HK-2 (cell line): ENCODE measurements around the gene NTN5.
"Not testable (repeated sequence)": the region's sequence is repeated elsewhere in the genome, so short reads cannot be mapped to it uniquely, and the experiment has no call there.

ENCODE experiments used
- DNase-seq: peaks from one replicate; pipeline ENCODE4 v3.0.0-alpha.2; 2018; ENCODE audit not compliant: unreplicated experiment

Gene NTN5

DNA sequence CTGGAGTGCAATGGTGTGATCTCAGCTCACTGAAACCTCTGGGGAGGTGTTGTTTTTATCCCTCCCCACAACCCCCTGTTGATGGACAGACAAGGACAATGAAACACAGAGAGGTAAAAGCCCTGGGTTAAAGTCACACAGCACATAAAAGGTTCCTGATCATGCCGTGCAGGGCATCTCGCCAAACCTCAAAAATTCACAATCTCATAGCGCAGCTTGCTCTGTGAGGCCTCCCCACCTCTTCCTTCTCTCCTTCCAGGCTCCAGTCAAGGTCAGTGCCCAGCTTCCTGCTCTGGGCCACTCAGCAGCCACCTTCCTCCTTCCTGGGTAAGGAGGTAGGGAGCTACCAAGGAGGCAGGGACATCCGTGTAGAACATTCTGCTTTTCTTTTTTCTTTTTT, 25.2 kb upstream of the NTN5 start:
- DNase-seq, result peak; percentile 84

DNA sequence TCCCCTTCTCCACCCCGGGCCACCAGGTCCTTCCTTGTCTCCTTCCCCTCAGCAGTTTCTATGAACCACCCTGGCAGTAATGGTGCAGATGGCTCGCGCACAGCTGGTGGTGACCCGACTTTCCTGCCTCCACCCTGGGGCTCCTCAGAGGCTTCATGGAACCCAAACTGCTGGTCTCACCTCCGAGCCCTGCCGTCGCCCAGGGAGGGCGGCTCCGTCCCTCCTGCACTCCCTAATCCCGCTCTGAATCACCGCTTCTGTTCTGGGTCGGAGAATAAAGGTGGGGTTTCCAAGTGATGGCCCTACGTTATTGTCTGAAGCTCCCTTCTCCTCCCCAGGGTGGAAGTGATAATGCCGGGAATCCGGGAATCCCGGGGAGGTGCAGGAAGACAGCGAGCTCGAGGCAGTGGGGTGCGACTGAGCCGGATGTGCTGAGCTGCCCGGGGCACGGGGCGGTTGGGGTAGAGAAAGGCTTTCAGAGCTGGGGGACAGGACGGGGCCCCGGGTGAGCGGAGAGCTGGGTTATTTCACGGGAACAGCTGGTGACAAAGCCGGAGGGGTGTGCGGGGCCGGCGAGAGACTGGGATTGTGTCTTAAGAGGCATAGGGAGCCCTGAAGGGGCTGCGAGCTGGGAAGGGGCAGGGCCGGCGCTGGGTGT, 23.7 kb upstream of the NTN5 start:
- DNase-seq, result no peak

DNA sequence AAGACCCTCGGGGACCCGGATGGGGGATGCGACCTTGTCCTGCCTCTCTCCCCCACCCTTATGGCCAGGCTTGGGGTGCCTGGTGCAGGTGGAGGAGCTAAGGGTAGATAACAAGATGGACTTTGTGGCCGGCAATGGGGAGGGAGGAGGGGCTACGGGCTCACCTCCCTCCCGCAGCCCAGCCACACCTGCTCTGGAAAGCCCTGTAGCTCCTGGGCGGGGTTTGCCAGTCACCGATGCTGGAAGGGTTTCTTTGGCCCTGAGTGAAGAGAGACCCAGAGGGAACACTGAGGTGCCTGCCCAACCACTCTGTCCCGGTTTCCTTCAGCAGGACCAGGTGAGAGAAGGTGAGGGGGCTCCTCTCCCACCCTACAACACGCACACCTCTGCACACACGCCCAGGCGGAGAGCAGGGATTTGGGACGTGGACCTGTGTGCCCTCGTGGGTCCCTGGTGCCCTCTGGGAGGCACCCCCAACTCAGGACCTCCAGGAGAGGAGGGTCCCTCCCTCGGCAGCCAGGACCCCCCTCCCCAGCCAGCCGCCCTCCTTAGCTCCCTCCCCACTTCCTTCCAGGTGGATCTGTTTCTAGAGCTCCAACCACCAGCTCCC, 23.0 kb upstream of the NTN5 start, which contains the start of gene FUT2:
Gene FUT2, plus strand, starts transcription at position 229 of the 610 bp plus-strand sequence. CDS start 6,986 bp downstream, outside the sequence.
- DNase-seq, result no peak

DNA sequence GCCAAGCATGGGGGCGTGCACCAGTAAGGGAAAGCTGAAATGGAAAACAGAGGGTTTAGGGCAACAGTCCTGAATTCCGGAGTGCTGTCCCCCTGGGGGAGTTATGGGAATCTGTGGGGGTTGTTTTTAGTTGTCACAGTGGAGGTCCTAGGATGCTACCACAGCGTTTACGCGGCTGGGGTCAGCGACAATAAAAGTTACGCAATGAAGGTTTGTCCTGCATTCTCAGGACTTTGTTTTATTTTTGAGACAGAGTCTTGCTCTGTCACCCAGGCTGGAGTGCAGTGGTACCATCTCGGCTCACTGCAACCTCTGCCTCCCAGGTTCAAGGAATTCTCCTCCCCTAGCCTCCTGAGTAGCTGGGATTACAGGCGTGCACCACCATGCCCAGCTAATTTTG, 20.8 kb upstream of the NTN5 start:
- not testable (repeated sequence) for DNase-seq

DNA sequence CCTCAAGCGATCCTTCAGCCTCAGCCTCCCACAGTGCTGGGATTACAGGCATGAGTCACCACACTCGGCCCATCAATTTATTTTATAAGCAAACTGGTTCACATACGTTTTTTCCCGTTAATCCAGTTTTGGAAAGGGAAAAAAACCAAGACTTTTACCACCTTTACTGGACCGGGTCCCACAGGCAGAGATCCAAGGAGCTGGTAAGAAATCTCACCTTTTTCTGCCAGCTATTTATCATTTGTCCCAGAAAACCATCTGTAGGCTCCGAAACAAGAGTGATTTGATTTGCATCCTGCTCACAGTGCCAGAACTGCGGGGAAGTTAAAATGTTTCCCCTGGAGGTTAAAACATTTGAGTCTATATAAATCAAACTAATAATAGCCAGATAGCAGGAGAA, 16.6 kb upstream of the NTN5 start:
- DNase-seq, result no peak

DNA sequence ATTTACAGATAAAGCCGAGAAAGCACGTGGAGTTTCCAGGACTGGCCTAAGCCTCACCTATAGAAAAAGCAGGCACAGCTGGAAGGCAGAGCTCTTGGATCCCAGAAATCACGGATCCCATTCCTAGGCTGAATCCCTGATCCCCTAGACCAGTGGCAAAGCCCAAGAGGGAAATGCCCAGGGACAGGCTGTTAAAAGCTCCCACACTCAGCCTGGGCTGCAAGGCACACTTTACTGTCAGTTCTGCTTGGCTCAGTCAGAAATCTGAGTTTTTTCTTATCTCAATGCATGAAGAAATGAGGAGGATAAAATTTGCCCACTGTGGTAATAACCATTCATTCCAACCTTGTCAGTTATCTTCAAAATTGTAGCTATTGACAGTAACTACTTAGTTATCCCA, 15.0 kb upstream of the NTN5 start:
- no peak for DNase-seq

DNA sequence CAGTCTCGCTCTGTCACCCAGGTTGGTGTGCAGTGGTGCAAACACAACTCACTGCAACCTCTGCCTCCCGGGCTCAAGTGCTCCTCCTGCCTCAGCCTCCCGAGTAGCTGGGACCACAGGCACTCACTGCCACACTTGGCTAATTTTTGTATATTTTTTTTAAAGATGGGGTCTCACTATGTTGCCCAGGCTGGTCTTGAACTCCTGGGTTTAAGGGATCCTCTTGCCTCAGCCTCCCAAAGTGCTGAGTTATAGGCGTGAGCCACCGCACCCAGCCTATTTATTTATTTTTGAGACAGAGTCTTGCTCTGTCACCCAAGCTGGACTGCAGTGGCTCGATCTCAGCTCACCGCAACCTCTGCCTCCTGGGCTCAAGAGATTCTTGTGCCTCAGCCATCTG, 13.8 kb upstream of the NTN5 start:
- not testable (repeated sequence) for DNase-seq

DNA sequence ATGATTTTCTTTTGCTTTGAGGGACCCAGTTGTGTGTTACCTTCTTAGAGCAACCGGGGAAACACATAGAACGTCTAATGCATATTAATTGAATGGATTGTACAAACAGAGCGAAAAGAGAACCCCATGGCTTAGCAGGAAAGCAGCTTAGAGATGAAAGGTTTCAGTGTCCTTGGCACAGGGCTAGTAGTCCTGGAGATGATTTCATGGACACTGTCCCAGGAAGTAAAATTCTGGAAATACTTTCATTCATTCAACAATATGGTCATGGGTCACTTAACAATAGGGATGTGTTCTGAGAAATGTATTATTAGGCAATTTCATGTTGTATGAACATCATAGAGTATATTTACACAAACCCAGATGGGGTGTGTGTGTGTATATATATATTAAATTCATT, 13.3 kb upstream of the NTN5 start:
- no peak for DNase-seq

DNA sequence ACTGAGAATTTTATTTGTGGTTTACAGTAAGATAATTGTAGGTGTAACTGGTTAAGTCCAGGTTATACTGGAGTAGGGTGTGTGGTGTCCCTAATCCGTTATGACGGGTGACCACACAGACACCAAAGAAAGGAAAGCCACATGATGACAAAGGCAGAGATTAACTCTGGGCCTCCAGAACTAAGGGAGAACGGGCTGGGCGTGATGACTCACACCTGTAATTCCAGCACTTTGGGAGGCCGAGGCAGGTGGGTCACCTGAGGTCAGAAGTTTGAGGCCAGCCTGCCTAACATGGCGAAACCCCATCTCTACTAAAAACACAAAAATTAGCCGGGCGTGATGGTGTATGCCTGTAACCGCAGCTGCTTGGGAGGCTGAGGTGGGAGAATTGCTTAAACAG, 12.8 kb upstream of the NTN5 start:
- DNase-seq, result peak; percentile 64

DNA sequence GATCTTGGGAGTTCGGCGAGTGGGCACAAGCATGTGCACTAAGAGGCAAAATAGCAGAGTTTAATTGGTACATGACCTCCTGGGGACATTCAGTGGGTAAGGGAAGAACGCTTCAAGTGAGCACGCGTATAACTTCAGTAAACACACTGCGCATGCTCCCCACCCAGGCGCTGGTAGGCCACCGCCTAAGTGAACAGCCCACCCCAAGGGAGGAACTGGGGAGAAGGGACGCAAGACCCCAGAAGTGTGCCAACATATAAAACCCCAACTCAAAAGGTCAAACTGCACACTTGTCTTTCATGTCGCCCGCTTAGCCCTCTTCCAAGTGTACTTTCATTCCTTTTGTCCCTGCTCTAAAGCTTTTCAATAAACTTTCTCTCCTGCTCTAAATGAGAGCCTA, 10.5 kb upstream of the NTN5 start:
- no peak for DNase-seq

DNA sequence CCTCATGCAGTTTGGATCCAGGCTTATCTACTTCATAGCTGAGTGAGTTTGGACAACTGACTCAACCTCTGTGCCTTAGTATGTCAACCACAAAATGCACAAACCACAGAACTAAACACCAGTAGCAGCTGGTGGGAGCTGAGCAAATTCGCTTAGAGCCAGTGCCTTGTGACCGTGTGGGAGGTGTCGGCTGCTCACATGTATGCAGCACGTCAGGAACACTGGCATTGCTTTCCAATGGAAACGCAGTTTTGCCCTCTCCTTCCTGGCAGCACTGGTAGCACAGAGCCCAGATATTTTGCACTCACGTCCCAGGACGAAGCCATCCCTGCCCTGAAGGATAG, 8.3 kb upstream of the NTN5 start:
- peak; percentile 83 for DNase-seq

DNA sequence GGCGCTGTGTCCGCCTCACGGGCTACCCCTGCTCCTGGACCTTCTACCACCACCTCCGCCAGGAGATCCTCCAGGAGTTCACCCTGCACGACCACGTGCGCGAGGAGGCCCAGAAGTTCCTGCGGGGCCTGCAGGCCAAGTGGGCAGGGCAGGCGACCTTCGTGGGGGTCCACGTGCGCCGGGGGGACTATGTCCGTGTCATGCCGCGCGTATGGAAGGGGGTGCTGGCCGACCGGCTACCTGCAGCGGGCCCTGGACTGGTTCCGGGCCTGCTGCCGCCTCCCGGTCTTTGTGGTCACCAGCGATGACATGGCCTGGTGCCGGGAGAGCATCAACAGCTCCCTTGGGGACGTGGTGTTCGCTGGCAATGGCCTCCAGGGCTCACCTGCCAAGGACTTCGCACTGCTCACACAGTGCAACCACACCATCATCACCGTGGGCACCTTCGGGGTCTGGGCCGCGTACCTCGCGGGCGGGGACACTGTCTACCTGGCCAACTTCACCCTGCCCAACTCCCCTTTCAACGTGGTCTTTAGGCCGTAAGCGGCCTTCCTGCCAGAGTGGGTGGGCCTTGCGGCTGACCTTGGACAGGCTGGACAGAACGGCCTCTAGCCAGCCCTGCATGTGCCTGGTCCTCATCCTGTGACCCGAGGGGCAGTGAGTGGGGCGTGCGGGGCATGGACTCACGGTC, 7.8 kb upstream of the NTN5 start:
- DNase-seq, result no peak

DNA sequence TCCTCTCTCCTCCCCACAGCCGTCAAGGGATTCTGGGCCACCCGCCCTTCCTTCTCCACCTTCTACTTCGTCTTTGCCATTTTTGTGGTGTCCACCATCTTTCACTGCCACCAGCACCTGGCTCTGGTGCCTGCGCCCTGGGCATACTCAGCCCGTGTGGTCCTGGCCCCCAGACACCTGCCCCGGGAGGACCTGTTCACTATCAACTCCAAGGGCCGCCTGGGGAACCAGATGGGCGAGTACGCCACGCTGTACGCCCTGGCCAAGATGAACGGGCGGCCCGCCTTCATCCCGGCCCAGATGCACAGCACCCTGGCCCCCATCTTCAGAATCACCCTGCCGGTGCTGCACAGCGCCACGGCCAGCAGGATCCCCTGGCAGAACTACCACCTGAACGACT, 7.2 kb upstream of the NTN5 start:
- not testable (repeated sequence) for DNase-seq

DNA sequence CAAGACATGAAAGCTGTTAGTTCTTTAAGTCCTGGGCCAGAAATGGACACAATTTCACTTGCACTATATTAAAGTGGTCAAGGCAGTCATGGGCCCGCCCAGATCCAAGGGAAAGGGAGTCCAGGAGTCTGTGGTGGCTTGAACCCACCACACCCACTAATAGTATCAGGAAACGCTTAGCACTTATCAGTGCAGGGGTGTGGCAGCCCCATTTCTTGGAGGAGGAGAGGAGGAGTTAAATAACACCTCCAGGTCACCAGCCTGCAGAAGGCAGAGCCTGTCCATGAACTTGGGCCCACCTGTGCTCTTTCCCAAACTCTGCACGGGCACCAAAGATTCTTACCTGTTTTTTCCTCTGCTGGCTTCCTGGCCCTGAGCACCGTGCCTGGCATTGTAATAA, 5.4 kb upstream of the NTN5 start:
- DNase-seq, result no peak

DNA sequence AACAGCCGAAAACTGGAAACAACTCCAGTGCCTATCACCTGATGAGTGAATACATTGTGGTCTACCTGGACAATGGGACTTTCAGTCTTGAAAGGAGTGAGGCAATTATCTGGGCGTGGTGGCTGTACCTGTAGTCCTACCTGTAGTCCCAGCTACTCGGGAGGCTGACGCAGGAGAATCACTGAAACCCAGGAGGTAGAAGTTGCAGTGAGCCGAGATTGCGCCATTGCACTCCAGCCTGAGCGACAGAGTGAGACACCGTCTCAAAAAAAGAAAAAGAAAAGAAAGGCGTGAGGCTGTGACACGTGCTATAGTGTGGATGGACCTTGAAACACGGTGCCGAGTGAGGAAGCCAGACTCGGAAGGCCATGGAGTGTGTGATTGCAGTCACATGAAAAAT, 4.1 kb upstream of the NTN5 start:
- no peak for DNase-seq

DNA sequence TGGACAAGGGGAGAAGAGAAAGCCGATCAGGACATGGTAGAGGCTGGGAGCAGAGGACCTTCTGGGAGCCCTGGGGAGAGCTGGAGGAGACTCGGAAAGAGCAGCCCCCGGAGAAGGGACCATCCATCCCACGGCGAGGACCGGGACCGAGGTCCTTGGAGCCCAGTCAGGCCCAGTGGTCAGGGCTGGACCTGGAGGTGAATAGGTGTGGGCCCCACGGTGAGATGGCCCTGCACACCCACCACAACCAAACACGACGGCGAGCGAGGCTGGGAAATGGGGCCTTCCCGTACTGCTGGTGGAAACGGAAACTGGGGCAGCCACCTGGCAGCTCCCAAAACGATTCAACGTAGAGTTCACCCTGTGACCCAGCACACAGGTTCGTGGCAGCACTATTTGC, 3.7 kb upstream of the NTN5 start:
- DNase-seq, result no peak

DNA sequence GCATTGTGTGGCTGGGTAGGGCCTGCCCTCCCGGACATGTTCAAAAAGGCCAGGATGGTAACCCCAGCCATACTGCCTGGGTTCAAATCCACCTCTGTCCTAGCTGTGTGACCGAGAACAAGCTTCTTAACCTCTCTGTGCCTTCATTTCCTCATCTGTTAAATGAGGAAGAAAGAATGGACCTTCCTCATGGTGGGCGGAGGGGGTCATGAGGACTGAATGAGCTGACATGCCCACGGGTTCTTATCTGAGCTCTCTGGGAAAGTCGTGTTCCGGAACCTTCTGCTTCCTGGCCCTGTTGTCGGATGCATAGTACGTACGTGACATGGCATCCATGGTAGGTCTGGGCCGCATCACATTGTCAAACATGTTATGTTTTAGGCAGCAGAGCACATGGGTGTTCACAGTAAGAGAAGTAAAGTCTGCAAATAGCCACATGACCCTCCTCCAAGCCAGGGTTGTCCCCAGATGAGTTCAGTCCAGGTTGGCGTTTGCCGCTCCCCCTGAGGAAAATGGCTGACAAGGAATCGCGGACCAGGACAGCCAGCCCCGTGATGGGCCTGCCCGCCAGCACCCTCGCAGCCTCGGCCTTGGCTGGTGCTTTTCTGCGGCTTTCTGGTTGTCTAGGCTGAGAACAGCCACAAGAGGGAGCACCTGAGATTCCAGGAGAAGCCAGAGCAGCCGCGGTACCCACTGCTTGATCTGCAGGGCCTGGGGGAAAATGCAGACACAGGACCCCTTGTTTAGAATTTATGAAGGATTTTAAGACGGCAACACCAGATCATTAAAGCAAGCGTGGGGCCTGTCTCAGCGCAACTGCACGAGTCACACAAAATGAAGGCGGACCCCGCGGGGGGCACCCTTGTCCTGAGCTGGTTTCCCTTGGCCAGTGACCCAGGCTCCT, 2.4 kb upstream of the NTN5 start:
- DNase-seq, result peak; percentile 79

DNA sequence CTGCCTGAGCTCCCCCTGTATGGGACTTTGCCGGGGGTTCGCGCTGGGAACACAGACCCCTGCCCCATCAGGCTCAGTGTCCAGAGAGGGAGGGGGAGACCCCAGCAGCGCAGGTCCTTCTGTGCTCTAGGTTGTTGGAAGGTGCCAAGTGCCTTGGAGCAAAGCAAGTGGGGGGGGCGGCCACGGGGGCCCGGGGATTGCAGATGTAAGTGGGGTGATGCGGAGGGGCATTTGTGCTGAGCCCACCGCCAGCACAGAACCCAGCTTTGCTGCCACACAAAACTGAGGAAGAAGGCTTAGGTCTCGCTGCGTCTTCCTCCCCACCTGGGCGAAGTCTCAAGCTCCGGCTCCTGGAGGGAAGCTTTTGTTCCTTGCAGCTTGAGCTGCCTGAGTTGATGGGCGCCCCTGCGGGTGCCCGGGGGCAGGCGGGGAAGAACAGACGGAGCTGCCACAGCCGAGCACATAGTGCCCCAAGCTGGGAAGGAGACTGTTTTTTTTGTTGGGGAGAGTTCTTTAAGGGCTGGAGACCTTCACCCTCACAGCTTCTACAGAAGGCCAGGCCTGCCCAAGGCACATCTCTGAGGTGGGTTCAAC, 1.5 kb upstream of the NTN5 start:
- DNase-seq, result no peak

DNA sequence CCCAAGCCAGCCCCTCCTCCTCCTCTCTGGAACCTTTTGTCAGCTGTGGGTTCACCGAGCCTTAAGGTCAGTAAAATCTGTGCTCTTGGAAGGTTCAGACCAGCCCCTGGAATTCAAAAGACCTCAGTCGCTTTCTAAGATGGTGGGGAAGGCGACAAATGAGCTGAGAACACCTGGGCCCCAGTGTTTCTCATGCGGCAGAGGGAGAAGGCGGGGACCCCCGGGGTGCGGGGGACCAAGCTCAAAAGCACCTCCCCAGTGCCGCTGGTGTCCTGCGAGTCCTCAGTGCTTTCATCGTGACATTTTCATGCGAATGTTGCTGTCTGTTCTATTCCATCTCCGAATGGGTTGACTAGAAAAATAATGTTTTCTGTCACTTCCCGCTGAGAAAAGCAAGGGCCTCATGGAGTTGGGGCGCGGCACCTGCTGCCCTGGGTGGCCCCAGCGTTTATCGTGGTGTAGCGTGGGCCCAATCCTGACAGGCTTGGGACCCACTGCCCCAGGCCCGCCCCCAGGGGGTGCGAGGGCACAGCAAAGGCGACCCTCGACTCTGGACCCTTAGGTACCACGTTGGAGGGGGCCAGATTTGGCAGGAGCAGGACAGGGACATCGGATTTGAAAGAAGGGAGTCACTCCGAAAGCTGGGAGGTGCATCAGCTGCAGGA, 751 bp upstream of the NTN5 start:
- DNase-seq, result no peak

DNA sequence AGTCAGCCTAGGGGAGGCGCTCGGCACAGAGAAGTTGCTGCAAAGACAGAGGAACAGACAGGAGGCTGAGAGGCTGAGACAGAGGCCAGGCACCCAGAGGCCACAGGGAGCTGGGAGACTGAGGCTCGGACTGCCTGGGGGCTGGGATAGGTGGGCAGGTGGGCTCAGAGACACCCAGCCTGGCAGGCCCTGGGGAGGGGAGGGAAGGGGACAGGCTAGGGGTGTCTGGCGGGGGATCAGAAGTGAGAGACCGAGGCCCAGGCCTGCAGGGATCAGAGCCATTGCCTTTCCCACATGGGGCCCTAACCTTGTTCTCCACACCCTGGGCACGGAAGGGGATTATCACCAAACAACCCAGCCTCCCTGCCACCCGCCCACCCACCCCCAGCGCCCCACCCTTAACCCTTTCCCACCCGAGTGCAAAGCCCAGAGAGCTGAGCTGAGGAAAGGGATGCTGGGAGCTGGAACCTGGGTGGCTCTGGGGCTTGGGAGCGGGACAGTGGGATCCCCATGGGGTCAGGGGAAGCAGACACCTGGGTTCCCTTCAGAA, 1.3 kb downstream of the NTN5 start:
- DNase-seq, result no peak
